ENCODE results near the gene SOCS3.
"Not testable (repeated sequence)": the region's sequence is repeated elsewhere in the genome, so short reads cannot be mapped to it uniquely, and the experiment has no call there.

SOCS3 gene

GRCh38 chr17:78338486-78339259, 21.2 kb downstream of the SOCS3 start:
- Histone ChIP-seq H3K9me3 (ENCODE audit: control insufficient read depth, insufficient read depth, low read length) (no peaks in the 10 kb centered on the region), H3K36me3 (ENCODE audit: control insufficient read depth, insufficient read depth, low read length) (no peaks in the 10 kb centered on the region), H3K4me1 (ENCODE audit: control insufficient read depth, insufficient read depth, low read length) (peaks cover 14% of the 10 kb centered on the region), H3K9ac (ENCODE audit: low read depth, low read length) (no peak overlapping the region), H3K27me3 (ENCODE audit: control insufficient read depth, insufficient read depth, low read length) (peaks cover 30% of the 10 kb centered on the region), H3K27ac (ENCODE audit: low read depth, low read length) (no peak overlapping the region), H3K4me3 (ENCODE audit: low read depth, low read length) (no peak overlapping the region)

- H3K36me3 ChIP-seq (ENCODE audit: control insufficient read depth, insufficient read depth, low read length) = no peaks in the 10 kb centered on the region
- no peak overlapping the region for H3K9ac ChIP-seq (ENCODE audit: low read depth, low read length)
- peaks cover 21% of the 10 kb centered on the region for H3K27me3 ChIP-seq (ENCODE audit: control insufficient read depth, insufficient read depth, low read length)
- H3K4me3 ChIP-seq (ENCODE audit: low read depth, low read length) = no peak overlapping the region
- no peaks in the 10 kb centered on the region for H3K9me3 ChIP-seq (ENCODE audit: control insufficient read depth, insufficient read depth, low read length)
- peaks cover 2% of the 10 kb centered on the region; the same call in 1 of the 2 replicates for H3K4me1 ChIP-seq (ENCODE audit: control insufficient read depth, insufficient read depth, low read length)
- peak overlapping the region; percentile 34 for H3K27ac ChIP-seq (ENCODE audit: low read depth, low read length)
Measured at GRCh38 chr17:78337244-78338109, 22.4 kb downstream of the SOCS3 start.

DNA sequence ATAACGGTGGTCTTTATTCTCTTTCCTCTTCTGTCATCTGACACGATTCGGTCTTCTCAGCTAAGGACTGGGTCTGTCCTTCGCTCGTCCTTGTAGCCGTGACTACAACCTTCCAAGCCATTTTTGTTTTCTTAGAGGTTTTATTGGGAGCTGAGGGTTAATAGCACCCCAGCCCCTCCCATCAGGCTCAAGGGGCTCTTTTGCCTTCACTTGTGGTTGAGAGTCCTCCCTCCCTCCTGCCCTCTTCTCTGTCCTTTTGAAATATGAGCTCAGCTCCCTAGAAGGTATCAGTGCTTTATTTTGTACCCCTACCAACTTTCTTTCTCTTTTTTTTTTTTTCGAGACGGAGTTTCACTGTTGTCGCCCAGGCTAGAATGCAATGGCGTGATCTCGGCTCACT, 24.7 kb downstream of the SOCS3 start:
- H3K4me3 ChIP-seq (ENCODE audit: low read depth, low read length) = no peak overlapping the region
- no peaks in the 10 kb centered on the region for H3K9me3 ChIP-seq (ENCODE audit: control insufficient read depth, insufficient read depth, low read length)
- peaks cover 3% of the 10 kb centered on the region for H3K27me3 ChIP-seq (ENCODE audit: control insufficient read depth, insufficient read depth, low read length)
- H3K4me1 ChIP-seq (ENCODE audit: control insufficient read depth, insufficient read depth, low read length) = no peaks in the 10 kb centered on the region
- no peaks in the 10 kb centered on the region for H3K36me3 ChIP-seq (ENCODE audit: control insufficient read depth, insufficient read depth, low read length)
- no peak overlapping the region for H3K9ac ChIP-seq (ENCODE audit: low read depth, low read length)
- no peak overlapping the region for H3K27ac ChIP-seq (ENCODE audit: low read depth, low read length)

- Histone ChIP-seq H3K27ac (ENCODE audit: low read depth, low read length) (no peak overlapping the region), H3K4me1 (ENCODE audit: control insufficient read depth, insufficient read depth, low read length) (no peaks in the 10 kb centered on the region), H3K9ac (ENCODE audit: low read depth, low read length) (no peak overlapping the region), H3K4me3 (ENCODE audit: low read depth, low read length) (no peak overlapping the region), H3K9me3 (ENCODE audit: control insufficient read depth, insufficient read depth, low read length) (no peaks in the 10 kb centered on the region), H3K27me3 (ENCODE audit: control insufficient read depth, insufficient read depth, low read length) (no peaks in the 10 kb centered on the region), H3K36me3 (ENCODE audit: control insufficient read depth, insufficient read depth, low read length) (no peaks in the 10 kb centered on the region)
Measured at GRCh38 chr17:78332991-78333390, 26.9 kb downstream of the SOCS3 start.

- H3K9me3 ChIP-seq (ENCODE audit: control insufficient read depth, insufficient read depth, low read length); H3K27ac ChIP-seq (ENCODE audit: low read depth, low read length); H3K4me1 ChIP-seq (ENCODE audit: control insufficient read depth, insufficient read depth, low read length): not testable (repeated sequence)
Measured at GRCh38 chr17:78331355-78331754, 28.5 kb downstream of the SOCS3 start.

GRCh38 chr17:78330570-78331224, 29.2 kb downstream of the SOCS3 start:
- Histone ChIP-seq H3K4me3 (ENCODE audit: low read depth, low read length) (no peak overlapping the region), H3K9me3 (ENCODE audit: control insufficient read depth, insufficient read depth, low read length) (no peaks in the 10 kb centered on the region), H3K27me3 (ENCODE audit: control insufficient read depth, insufficient read depth, low read length) (no peaks in the 10 kb centered on the region), H3K9ac (ENCODE audit: low read depth, low read length) (no peak overlapping the region), H3K36me3 (ENCODE audit: control insufficient read depth, insufficient read depth, low read length) (no peaks in the 10 kb centered on the region), H3K4me1 (ENCODE audit: control insufficient read depth, insufficient read depth, low read length) (0 out of 2 replicates have a peak, but pooled peaks cover under 1% of the 10 kb centered on the region), H3K27ac (ENCODE audit: low read depth, low read length) (no peak overlapping the region)

More at GRCh38 chr17:78331355-78331754, 28.5 kb downstream of the SOCS3 start:
- H3K27me3 ChIP-seq (ENCODE audit: control insufficient read depth, insufficient read depth, low read length); H3K9ac ChIP-seq (ENCODE audit: low read depth, low read length); H3K36me3 ChIP-seq (ENCODE audit: control insufficient read depth, insufficient read depth, low read length); H3K4me3 ChIP-seq (ENCODE audit: low read depth, low read length): not testable (repeated sequence)

- no peak overlapping the region for H3K4me3 ChIP-seq (ENCODE audit: low read depth, low read length)
- H3K27ac ChIP-seq (ENCODE audit: low read depth, low read length) = no peak overlapping the region
- H3K27me3 ChIP-seq (ENCODE audit: control insufficient read depth, insufficient read depth, low read length) = no peaks in the 10 kb centered on the region
- peaks cover 13% of the 10 kb centered on the region for H3K4me1 ChIP-seq (ENCODE audit: control insufficient read depth, insufficient read depth, low read length)
- H3K9ac ChIP-seq (ENCODE audit: low read depth, low read length) = no peak overlapping the region
- H3K9me3 ChIP-seq (ENCODE audit: control insufficient read depth, insufficient read depth, low read length) = no peaks in the 10 kb centered on the region
- H3K36me3 ChIP-seq (ENCODE audit: control insufficient read depth, insufficient read depth, low read length) = no peaks in the 10 kb centered on the region
Measured at GRCh38 chr17:78329263-78330059, 30.4 kb downstream of the SOCS3 start.

GRCh38 chr17:78327880-78328279, 32.0 kb downstream of the SOCS3 start:
- H3K9me3 ChIP-seq (ENCODE audit: control insufficient read depth, insufficient read depth, low read length) = no peaks in the 10 kb centered on the region
- no peak overlapping the region for H3K4me3 ChIP-seq (ENCODE audit: low read depth, low read length)
- peaks cover 18% of the 10 kb centered on the region for H3K4me1 ChIP-seq (ENCODE audit: control insufficient read depth, insufficient read depth, low read length)
- H3K27ac ChIP-seq (ENCODE audit: low read depth, low read length) = no peak overlapping the region
- H3K9ac ChIP-seq (ENCODE audit: low read depth, low read length) = no peak overlapping the region
- H3K36me3 ChIP-seq (ENCODE audit: control insufficient read depth, insufficient read depth, low read length) = no peaks in the 10 kb centered on the region
- no peaks in the 10 kb centered on the region for H3K27me3 ChIP-seq (ENCODE audit: control insufficient read depth, insufficient read depth, low read length)

DNA sequence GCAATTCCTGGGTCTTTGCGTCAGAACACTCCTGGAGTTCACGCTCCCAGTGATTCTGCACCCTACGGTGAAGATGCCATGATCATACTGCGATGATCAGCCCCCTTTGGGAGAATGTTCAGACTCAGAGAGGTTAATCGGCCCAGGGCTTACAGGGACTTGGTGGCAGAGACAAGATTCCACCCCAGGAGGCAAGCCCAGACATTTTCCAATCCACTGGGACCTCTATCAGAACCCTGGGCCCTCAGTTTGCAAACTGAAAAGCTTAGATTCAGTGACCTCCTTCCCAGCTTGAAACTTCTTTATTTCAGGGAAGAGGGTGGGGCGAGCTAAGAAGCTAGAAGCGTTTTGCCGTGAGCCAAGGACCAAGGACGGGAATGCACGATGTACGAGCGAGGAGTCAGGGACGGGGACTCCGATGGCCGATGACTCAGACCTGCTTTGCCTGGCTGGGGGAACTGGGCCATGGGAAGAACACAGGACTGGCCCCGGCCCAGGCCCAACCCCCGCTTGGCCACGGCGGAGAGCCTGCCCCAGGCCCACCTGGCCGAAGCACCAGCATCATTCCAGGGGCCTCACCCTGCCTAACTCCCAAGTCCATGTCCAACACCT, 34.7 kb downstream of the SOCS3 start:
- Histone ChIP-seq H3K27me3 (ENCODE audit: control insufficient read depth, insufficient read depth, low read length) (no peaks in the 10 kb centered on the region), H3K9ac (ENCODE audit: low read depth, low read length) (no peak overlapping the region), H3K27ac (ENCODE audit: low read depth, low read length) (peak overlapping the region; percentile 49), H3K36me3 (ENCODE audit: control insufficient read depth, insufficient read depth, low read length) (no peaks in the 10 kb centered on the region), H3K9me3 (ENCODE audit: control insufficient read depth, insufficient read depth, low read length) (no peaks in the 10 kb centered on the region), H3K4me1 (ENCODE audit: control insufficient read depth, insufficient read depth, low read length) (peaks cover 18% of the 10 kb centered on the region), H3K4me3 (ENCODE audit: low read depth, low read length) (no peak overlapping the region)

GRCh38 chr17:78324391-78325075, 35.3 kb downstream of the SOCS3 start:
- H3K27me3 ChIP-seq (ENCODE audit: control insufficient read depth, insufficient read depth, low read length) = no peaks in the 10 kb centered on the region
- no peaks in the 10 kb centered on the region for H3K36me3 ChIP-seq (ENCODE audit: control insufficient read depth, insufficient read depth, low read length)
- no peaks in the 10 kb centered on the region for H3K9me3 ChIP-seq (ENCODE audit: control insufficient read depth, insufficient read depth, low read length)
- peaks cover 18% of the 10 kb centered on the region for H3K4me1 ChIP-seq (ENCODE audit: control insufficient read depth, insufficient read depth, low read length)
- H3K9ac ChIP-seq (ENCODE audit: low read depth, low read length) = no peak overlapping the region
- H3K27ac ChIP-seq (ENCODE audit: low read depth, low read length) = peak overlapping the region; percentile 49
- no peak overlapping the region for H3K4me3 ChIP-seq (ENCODE audit: low read depth, low read length)

Measured in HUES48 (cell line).